Ascending aorta (tissue), 2 donors: Measurements from ENCODE around the gene P2RY13. TPM values are rescaled to one million over a fixed set of nuclear protein-coding genes. Genes with fewer than 3 reads are reported as not detected.

Experiments
- DNase-seq, 2 donors: peaks; one replicate each; pipeline ENCODE4 v3.0.0-alpha.2; 2019; ENCODE audit warnings: low spot score in 2 of 2
- H3K27ac ChIP-seq, 2 donors: fragments of 200-600 bp; sonication (generic); one replicate each; pipeline ENCODE4 v1.5.1; 2016 to 2017; ENCODE audit warnings: mild to moderate bottlenecking in 1 of 2
- H3K27me3 ChIP-seq: fragments of 200-600 bp; sonication (generic); one replicate; pipeline ENCODE4 v1.5.1; 2017
- H3K36me3 ChIP-seq, 2 donors: fragments of 200-600 bp; sonication (generic); one replicate each; pipeline ENCODE4 v1.5.1; 2016
- H3K4me1 ChIP-seq, 2 donors: fragments of 200-600 bp; sonication (generic); one replicate each; pipeline ENCODE4 v1.5.1; 2016 to 2017; ENCODE audit warnings: mild to moderate bottlenecking in 1 of 2
- H3K4me3 ChIP-seq, 2 donors: fragments of 200-600 bp; sonication (generic); one replicate each; pipeline ENCODE4 v1.5.1; 2016 to 2017; ENCODE audit warnings: mild to moderate bottlenecking in 1 of 2
- H3K9me3 ChIP-seq, 2 donors: fragments of 200-600 bp; sonication (generic); one replicate each; pipeline ENCODE4 v1.5.1; 2016
- intact Hi-C: fragments of 100-400 bp; cut with DNase I; formaldehyde crosslinking; loops from one replicate; pipeline ENCODE4 v1.15.1; 2023
- total RNA-seq: library from RNA; depleted of rRNA; stranded (reverse); fragments of >200 nt; gene quantifications from one replicate; pipeline ENCODE4 v1.1.0, GENCODE V29; 2016
- TF ChIP-seq, protein P1 (sequence below), 3 experiments: fragments of 200-600 bp in 2 of 3; fragments of 450-650 bp in 1 of 3; sonication (generic) in 2 of 3; IDR thresholded peaks; one replicate each; pipeline ENCODE4 v1.5.1; 2016 to 2019; ENCODE audit warnings: antibody characterized with exemption in 3 of 3, mild to moderate bottlenecking in 1 of 3, moderate library complexity in 1 of 3

Gene P2RY13
- total RNA-seq, 1 donor from 2014 or later: 0.75 TPM

- Histone ChIP-seq H3K36me3 (no peaks in the 10 kb centered on the region), H3K4me3 (no peak overlapping the region), H3K4me1 (no peaks in the 10 kb centered on the region), H3K27ac (no peak overlapping the region), H3K27me3 (no peaks in the 10 kb centered on the region), H3K9me3 (no peaks in the 10 kb centered on the region)
- intact Hi-C loops: no loop called here
- TF ChIP-seq, protein P1, sequence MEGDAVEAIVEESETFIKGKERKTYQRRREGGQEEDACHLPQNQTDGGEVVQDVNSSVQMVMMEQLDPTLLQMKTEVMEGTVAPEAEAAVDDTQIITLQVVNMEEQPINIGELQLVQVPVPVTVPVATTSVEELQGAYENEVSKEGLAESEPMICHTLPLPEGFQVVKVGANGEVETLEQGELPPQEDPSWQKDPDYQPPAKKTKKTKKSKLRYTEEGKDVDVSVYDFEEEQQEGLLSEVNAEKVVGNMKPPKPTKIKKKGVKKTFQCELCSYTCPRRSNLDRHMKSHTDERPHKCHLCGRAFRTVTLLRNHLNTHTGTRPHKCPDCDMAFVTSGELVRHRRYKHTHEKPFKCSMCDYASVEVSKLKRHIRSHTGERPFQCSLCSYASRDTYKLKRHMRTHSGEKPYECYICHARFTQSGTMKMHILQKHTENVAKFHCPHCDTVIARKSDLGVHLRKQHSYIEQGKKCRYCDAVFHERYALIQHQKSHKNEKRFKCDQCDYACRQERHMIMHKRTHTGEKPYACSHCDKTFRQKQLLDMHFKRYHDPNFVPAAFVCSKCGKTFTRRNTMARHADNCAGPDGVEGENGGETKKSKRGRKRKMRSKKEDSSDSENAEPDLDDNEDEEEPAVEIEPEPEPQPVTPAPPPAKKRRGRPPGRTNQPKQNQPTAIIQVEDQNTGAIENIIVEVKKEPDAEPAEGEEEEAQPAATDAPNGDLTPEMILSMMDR (IDR thresholded peaks at IDR 0.05): no peak
- DNase-seq: no peak
Measured at GRCh38 chr3:151276687-151277042, 52.7 kb downstream of the P2RY13 start.

Other genes starting within 250 kb of the P2RY13 start
- gene MED12L, start 243.9 kb downstream of the P2RY13 start, total RNA-seq: 0.43 TPM
- 3.2 TPM for gene GPR171, start 126.3 kb downstream of the P2RY13 start, total RNA-seq
- gene P2RY14, start 51.0 kb downstream of the P2RY13 start, total RNA-seq: 2.7 TPM
- gene GPR87, start 12.7 kb downstream of the P2RY13 start, total RNA-seq: not detected
- gene P2RY12, start 55.2 kb upstream of the P2RY13 start, total RNA-seq: not detected
- 1.7 TPM for gene IGSF10, start 131.5 kb upstream of the P2RY13 start, total RNA-seq